ENCODE results near the gene CAMKMT. TPM values are rescaled to one million over a fixed set of nuclear protein-coding genes. Genes with fewer than 3 reads are reported as not detected.

Gene CAMKMT
- total and polyA plus RNA-seq, 2 experiments from 2014 or later, result 26.5 to 29.5 TPM

DNA sequence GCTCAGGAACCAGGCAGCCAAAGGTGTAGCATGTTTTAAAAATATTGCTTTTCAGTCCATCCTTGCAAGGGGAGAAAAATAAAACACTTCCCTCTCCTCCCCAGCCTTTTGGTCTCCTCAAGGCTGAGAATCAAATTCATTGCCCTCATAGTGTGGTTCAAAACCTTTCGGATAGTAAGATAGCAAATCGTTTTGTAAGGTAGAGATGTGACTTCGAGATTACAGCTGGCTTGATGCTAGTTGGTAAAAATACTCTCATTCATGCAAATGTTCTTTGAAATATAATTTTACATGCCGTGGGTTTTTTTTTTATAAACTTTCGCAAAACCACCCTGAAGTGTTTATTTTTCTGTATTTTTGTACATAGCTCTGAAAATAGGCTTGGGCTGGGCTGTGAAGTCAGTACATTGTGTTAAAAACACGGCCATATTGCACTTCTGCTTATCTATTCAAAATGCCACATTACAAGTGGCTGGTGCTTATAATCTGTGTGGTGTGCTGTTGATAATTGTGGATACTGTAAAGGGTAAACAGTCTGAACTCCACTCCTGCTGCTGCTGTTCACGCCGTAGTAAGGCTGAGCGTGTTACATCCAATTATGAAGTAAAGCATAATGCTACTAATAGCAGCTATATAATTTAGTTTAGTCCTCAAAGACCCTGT, 407.7 kb downstream of the CAMKMT start:
- peaks cover 52% of the 10 kb centered on the region for H3K4me1 Mint-ChIP-seq

More for the DNA sequence above, 407.7 kb downstream of the CAMKMT start:
- DNase-seq (ENCODE audit: low spot score), result no peak
- Histone ChIP-seq H3K4me2 (peak overlapping the region; percentile 72), H2AFZ (no peak overlapping the region), H3F3A (replicated peaks; ENCODE audit: low read depth) (no peaks in the 10 kb centered on the region), H3K79me2 (replicated peaks; ENCODE audit: insufficient read depth) (no peaks in the 10 kb centered on the region), H3K4me3 (peak overlapping the region; percentile 44), H3K9me2 (ENCODE audit: insufficient read depth) (no peaks in the 10 kb centered on the region), H3K36me3 (ENCODE audit: insufficient read depth) (no peaks in the 10 kb centered on the region), H3K4me1 (ENCODE audit: insufficient read depth) (peaks cover 46% of the 10 kb centered on the region), H3K27ac (ENCODE audit: low read depth) (no peak overlapping the region), H4K20me1 (replicated peaks; ENCODE audit: insufficient read depth) (no peaks in the 10 kb centered on the region), H3K27me3 (ENCODE audit: insufficient read depth) (peaks cover 39% of the 10 kb centered on the region)
- no peak for TF ChIP-seq EZH2 (IDR thresholded peaks at IDR 0.05; ENCODE audit: low read depth, unreplicated experiment)
- no peak for TF ChIP-seq ZNF114 (CRISPR knock-in tag; IDR thresholded peaks at IDR 0.05)
- TF ChIP-seq POLR2AphosphoS5 (IDR thresholded peaks at IDR 0.05; ENCODE audit: low read depth), result no peak
- TF ChIP-seq EZH2phosphoT487 (IDR thresholded peaks at IDR 0.05; ENCODE audit: unreplicated experiment), result no peak
- no peak for TF ChIP-seq ZNF331 (CRISPR knock-in tag; IDR thresholded peaks at IDR 0.05; ENCODE audit: low read depth)
- TF ChIP-seq, protein P1, sequence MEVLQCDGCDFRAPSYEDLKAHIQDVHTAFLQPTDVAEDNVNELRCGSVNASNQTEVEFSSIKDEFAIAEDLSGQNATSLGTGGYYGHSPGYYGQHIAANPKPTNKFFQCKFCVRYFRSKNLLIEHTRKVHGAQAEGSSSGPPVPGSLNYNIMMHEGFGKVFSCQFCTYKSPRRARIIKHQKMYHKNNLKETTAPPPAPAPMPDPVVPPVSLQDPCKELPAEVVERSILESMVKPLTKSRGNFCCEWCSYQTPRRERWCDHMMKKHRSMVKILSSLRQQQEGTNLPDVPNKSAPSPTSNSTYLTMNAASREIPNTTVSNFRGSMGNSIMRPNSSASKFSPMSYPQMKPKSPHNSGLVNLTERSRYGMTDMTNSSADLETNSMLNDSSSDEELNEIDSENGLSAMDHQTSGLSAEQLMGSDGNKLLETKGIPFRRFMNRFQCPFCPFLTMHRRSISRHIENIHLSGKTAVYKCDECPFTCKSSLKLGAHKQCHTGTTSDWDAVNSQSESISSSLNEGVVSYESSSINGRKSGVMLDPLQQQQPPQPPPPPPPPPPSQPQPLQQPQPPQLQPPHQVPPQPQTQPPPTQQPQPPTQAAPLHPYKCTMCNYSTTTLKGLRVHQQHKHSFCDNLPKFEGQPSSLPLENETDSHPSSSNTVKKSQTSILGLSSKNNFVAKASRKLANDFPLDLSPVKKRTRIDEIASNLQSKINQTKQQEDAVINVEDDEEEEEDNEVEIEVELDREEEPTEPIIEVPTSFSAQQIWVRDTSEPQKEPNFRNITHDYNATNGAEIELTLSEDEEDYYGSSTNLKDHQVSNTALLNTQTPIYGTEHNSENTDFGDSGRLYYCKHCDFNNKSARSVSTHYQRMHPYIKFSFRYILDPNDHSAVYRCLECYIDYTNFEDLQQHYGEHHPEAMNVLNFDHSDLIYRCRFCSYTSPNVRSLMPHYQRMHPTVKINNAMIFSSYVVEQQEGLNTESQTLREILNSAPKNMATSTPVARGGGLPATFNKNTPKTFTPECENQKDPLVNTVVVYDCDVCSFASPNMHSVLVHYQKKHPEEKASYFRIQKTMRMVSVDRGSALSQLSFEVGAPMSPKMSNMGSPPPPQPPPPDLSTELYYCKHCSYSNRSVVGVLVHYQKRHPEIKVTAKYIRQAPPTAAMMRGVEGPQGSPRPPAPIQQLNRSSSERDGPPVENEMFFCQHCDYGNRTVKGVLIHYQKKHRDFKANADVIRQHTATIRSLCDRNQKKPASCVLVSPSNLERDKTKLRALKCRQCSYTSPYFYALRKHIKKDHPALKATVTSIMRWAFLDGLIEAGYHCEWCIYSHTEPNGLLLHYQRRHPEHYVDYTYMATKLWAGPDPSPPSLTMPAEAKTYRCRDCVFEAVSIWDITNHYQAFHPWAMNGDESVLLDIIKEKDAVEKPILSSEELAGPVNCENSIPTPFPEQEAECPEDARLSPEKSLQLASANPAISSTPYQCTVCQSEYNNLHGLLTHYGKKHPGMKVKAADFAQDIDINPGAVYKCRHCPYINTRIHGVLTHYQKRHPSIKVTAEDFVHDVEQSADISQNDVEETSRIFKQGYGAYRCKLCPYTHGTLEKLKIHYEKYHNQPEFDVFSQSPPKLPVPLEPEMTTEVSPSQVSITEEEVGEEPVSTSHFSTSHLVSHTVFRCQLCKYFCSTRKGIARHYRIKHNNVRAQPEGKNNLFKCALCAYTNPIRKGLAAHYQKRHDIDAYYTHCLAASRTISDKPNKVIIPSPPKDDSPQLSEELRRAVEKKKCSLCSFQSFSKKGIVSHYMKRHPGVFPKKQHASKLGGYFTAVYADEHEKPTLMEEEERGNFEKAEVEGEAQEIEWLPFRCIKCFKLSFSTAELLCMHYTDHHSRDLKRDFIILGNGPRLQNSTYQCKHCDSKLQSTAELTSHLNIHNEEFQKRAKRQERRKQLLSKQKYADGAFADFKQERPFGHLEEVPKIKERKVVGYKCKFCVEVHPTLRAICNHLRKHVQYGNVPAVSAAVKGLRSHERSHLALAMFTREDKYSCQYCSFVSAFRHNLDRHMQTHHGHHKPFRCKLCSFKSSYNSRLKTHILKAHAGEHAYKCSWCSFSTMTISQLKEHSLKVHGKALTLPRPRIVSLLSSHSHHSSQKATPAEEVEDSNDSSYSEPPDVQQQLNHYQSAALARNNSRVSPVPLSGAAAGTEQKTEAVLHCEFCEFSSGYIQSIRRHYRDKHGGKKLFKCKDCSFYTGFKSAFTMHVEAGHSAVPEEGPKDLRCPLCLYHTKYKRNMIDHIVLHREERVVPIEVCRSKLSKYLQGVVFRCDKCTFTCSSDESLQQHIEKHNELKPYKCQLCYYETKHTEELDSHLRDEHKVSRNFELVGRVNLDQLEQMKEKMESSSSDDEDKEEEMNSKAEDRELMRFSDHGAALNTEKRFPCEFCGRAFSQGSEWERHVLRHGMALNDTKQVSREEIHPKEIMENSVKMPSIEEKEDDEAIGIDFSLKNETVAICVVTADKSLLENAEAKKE (CRISPR knock-in tag; IDR thresholded peaks at IDR 0.05), result no peak
- TF ChIP-seq, protein P2, sequence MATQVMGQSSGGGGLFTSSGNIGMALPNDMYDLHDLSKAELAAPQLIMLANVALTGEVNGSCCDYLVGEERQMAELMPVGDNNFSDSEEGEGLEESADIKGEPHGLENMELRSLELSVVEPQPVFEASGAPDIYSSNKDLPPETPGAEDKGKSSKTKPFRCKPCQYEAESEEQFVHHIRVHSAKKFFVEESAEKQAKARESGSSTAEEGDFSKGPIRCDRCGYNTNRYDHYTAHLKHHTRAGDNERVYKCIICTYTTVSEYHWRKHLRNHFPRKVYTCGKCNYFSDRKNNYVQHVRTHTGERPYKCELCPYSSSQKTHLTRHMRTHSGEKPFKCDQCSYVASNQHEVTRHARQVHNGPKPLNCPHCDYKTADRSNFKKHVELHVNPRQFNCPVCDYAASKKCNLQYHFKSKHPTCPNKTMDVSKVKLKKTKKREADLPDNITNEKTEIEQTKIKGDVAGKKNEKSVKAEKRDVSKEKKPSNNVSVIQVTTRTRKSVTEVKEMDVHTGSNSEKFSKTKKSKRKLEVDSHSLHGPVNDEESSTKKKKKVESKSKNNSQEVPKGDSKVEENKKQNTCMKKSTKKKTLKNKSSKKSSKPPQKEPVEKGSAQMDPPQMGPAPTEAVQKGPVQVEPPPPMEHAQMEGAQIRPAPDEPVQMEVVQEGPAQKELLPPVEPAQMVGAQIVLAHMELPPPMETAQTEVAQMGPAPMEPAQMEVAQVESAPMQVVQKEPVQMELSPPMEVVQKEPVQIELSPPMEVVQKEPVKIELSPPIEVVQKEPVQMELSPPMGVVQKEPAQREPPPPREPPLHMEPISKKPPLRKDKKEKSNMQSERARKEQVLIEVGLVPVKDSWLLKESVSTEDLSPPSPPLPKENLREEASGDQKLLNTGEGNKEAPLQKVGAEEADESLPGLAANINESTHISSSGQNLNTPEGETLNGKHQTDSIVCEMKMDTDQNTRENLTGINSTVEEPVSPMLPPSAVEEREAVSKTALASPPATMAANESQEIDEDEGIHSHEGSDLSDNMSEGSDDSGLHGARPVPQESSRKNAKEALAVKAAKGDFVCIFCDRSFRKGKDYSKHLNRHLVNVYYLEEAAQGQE (IDR thresholded peaks at IDR 0.05; ENCODE audit: unreplicated experiment), result no peak
- no peak for TF ChIP-seq JUNB (IDR thresholded peaks at IDR 0.05; ENCODE audit: unreplicated experiment)
- TF ChIP-seq CREB1 (CRISPR knock-in tag; IDR thresholded peaks at IDR 0.05; ENCODE audit: low read depth), result no peak
- TF ChIP-seq STAT1 (IDR thresholded peaks at IDR 0.05; ENCODE audit: unreplicated experiment), result no peak
- Mint-ChIP-seq H3K27ac (no peak overlapping the region), H3K27me3 (ENCODE audit: insufficient read depth, low read depth, poor library complexity) (peaks cover 25% of the 10 kb centered on the region), H3K36me3 (ENCODE audit: low read depth) (no peaks in the 10 kb centered on the region), H3K9me3 (no peaks in the 10 kb centered on the region), H3K4me3 (peak overlapping the region; percentile 61)
- no peak for ATAC-seq

All from GM23338 (cell line).